ENCODE results near the gene PRRG3.

Gene PRRG3

GRCh38 chrX:151714362-151714761 is 19.1 kb downstream of the PRRG3 start:
- TF ChIP-seq CTCF (conservative IDR thresholded peaks at IDR 0.05; ENCODE audit: low read length): no peak
- no peak overlapping the region for H3K4me3 ChIP-seq (ENCODE audit: low read length)
- DNase-seq (ENCODE audit: low read depth): no peak

DNA sequence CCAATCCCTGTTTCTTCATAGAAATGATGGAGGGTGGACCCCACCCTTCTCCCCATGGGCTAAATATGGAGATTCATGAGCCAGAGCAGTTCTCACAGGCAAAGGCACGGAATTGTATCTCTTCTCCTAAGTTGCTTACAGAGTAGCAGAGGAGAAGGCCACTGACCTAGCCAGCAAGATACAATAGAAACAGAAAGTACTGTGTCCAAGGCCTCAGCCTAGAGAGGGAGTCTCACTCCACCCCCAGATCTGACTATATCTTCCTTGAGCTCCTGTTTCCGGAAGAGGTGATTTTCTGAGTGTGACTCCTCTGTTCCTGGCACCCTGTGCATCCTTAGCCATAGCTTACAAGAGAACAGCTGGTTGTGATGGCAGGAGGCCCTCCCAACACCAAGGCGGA is 20.5 kb downstream of the PRRG3 start, which contains the start of gene FATE1:
Gene FATE1, plus strand, starts transcription at position 284 of the 400 bp plus-strand sequence. Its CDS starts 85 bp downstream, at position 369.
- H3K4me3 ChIP-seq (ENCODE audit: low read length): no peak within 1 kb of the TSS
- TF ChIP-seq CTCF (conservative IDR thresholded peaks at IDR 0.05; ENCODE audit: low read length): no peak
- no peak for DNase-seq (ENCODE audit: low read depth)

DNA sequence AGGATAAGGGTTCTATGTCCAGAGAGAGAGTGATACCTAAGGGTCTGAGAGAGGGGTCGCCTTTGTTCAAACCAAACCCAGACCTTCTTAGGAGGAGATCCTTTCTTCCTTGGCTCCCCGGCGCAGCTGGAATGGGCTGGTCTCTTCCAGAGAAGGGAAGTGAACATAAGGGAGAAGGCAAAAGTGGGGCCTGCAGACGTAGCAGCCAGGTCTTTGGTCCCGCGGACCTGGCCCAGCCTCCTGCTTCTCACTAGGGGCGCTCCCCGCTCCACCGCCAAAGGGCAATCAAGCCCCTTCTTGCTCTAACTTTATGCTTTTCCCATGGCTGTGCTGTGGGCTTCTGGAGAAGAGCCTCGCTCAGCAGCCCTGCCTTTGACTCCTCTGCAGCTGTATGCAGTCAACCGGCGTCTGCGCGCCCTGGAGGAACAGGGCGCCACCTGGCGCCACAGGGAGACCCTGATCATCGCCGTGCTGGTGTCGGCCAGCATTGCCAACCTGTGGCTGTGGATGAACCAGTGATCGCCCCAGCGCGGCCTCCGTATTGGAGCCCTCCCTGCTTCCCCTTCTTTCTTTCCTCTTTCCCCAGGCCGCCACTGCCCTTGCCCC is 27.1 kb downstream of the PRRG3 start:
- DNase-seq (ENCODE audit: low read depth): peak; percentile 32

DNA sequence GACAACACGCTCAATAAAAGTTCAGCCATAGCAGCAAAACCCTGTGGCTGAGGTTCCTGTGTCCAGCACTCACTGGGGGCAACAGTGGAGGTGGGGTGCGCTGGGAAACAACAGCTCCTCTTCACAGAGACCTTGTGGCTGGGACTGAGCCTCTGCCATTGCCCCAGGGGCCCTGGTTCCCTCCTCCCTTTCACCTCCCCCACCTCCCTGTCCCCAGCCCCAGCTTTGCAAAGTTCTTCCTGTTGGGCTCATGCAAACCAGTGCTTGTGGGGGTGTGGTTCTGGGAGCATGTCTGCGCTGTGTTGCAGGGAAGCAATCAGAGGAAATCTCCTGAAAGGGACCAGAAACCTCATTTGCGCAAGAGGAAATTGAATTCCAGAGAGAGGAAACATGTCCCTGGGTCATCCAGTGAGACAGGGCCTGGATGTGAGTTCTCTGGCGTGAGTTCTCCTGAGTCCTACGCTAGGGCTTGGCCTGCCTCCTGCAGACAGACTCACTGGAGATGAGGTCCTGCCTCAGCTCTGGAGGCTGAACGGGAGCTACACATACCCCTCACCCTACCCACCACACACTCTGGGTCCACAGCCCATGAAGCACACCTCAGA is 28.0 kb downstream of the PRRG3 start:
- no peak for TF ChIP-seq CTCF (conservative IDR thresholded peaks at IDR 0.05; ENCODE audit: low read length)
- DNase-seq (ENCODE audit: low read depth): no peak
- no peak overlapping the region for H3K4me3 ChIP-seq (ENCODE audit: low read length)

More for the DNA sequence above, 27.1 kb downstream of the PRRG3 start:
- no peak overlapping the region for H3K4me3 ChIP-seq (ENCODE audit: low read length)
- TF ChIP-seq CTCF (conservative IDR thresholded peaks at IDR 0.05; ENCODE audit: low read length): peak; percentile 63

DNA sequence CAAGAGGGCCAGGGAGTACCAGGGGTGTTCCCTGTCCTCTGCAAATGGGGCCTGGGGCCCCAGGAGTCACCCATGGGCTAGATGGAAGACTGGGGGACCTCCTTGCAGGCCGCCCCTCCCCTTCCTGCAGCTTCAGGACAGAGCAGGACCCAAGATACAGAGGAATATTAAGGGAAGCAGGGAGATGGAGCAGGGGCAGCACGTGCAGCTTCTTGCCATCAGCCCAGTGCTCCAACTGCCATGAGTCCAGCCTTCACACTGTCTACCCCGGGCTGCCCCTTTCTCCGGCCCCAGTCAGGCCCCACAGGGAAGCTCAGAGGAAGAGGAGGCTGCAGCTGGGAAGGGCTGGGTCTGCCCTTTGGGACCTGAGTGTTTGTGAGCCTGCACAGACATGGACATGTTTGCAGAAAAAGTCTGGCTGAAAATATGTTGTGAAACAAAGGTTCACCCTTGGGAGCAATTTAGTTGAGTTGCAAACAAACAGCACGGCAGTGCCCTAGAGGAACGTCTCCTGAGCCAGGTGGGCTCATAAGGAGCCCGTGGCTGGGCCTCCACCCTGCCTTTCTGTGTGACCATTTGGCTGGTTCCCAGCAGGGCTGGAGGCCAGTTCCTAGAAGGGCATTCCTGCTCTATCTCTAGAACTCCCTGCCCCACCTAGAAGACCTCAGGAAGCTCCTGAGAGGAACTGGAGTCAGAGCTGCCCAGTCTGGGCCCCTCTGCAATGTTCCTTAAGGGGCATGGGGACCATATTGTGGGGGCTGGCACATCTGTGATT is 29.5 kb downstream of the PRRG3 start:
- no peak for DNase-seq (ENCODE audit: low read depth)
- no peak for TF ChIP-seq CTCF (conservative IDR thresholded peaks at IDR 0.05; ENCODE audit: low read length)
- no peak overlapping the region for H3K4me3 ChIP-seq (ENCODE audit: low read length)

DNA sequence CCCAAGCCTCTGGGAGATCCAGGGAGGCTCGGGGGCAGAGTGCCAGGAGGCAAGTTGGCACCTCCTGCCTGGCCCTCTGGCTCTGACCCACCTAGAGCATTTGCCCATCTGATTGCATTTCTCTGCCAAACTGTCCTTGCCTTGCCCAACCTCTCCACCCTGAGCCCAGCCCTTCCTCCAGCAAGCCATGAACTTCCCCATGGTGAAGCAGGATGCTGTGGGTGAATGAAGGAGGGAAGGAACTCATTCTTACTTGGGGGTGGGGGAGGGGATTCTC is 30.0 kb downstream of the PRRG3 start:
- DNase-seq (ENCODE audit: low read depth): no peak
- H3K4me3 ChIP-seq (ENCODE audit: low read length): no peak overlapping the region
- TF ChIP-seq CTCF (conservative IDR thresholded peaks at IDR 0.05; ENCODE audit: low read length): no peak

DNA sequence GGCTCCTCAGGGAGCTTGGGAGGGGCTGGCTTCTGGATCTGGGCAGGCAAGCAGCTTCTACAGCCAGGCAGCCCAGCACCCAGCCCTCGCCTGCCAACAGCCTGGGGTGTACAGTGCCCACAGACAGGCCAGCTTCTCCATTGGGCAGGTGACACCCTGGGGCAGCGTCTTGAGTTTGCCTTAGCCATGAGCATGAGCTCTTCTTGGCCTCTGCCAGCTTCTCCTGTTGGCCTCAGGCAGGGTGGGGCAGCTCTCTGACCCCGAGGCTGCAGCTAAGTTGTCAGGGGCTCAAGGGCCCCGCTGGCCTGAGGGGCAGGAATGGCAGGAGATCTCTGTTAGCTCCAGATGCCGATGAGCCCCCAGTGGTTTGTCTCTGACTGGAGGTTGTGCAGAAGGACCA is 31.5 kb downstream of the PRRG3 start:
- no peak overlapping the region for H3K4me3 ChIP-seq (ENCODE audit: low read length)
- no peak for TF ChIP-seq CTCF (conservative IDR thresholded peaks at IDR 0.05; ENCODE audit: low read length)
- no peak for DNase-seq (ENCODE audit: low read depth)

Measured in AG10803 (cell line).